GM19455 (cell line): ENCODE measurements around the gene BCAS1.
A peak's percentile ranks its signal among the peaks of the same experiment; 100 is the strongest.

Experiments used
- ATAC-seq: cut with Tn5 transposase; IDR thresholded peaks from one replicate; pipeline ENCODE4 v1.9.1; 2021; ENCODE audit not compliant: unreplicated experiment

Gene BCAS1

GRCh38 chr20:53948383-53949318 lies 121.7 kb downstream of the BCAS1 start:
- peak; percentile 13 for ATAC-seq

GRCh38 chr20:53947501-53948195 lies 122.7 kb downstream of the BCAS1 start:
- ATAC-seq: no peak

GRCh38 chr20:53946106-53946505 lies 124.3 kb downstream of the BCAS1 start:
- no peak for ATAC-seq

GRCh38 chr20:53945478-53945877 lies 124.9 kb downstream of the BCAS1 start:
- ATAC-seq: no peak

- no peak for ATAC-seq
These were observed 125.6 kb downstream of the BCAS1 start for GRCh38 chr20:53944796-53945195.

GRCh38 chr20:53943522-53944291 lies 126.7 kb downstream of the BCAS1 start:
- no peak for ATAC-seq

GRCh38 chr20:53942973-53943372 lies 127.4 kb downstream of the BCAS1 start:
- no peak for ATAC-seq

- no peak for ATAC-seq
These were observed 128.0 kb downstream of the BCAS1 start for GRCh38 chr20:53942472-53942816.

GRCh38 chr20:53941680-53942471 lies 128.5 kb downstream of the BCAS1 start:
- ATAC-seq: no peak

GRCh38 chr20:53940907-53941545 lies 129.4 kb downstream of the BCAS1 start:
- no peak for ATAC-seq

GRCh38 chr20:53940360-53940702 lies 130.1 kb downstream of the BCAS1 start:
- no peak for ATAC-seq

- ATAC-seq: peak; percentile 77
These were observed 130.6 kb downstream of the BCAS1 start for GRCh38 chr20:53939572-53940359.

GRCh38 chr20:53939190-53939571 lies 131.2 kb downstream of the BCAS1 start:
- ATAC-seq: no peak

- no peak for ATAC-seq
These were observed 131.7 kb downstream of the BCAS1 start for GRCh38 chr20:53938739-53939138.

GRCh38 chr20:53937929-53938367 lies 132.4 kb downstream of the BCAS1 start:
- ATAC-seq: no peak

- ATAC-seq: no peak
These were observed 133.1 kb downstream of the BCAS1 start for GRCh38 chr20:53937339-53937741.

GRCh38 chr20:53935344-53936084 lies 134.9 kb downstream of the BCAS1 start:
- ATAC-seq: no peak

- ATAC-seq: peak; percentile 42
These were observed 135.7 kb downstream of the BCAS1 start for GRCh38 chr20:53934421-53935343.
